GM18517 (cell line): ENCODE data around the gene PRR5L.

Experiments
- ATAC-seq: cut with Tn5 transposase; IDR thresholded peaks from one replicate; pipeline ENCODE4 v1.9.1; 2021; ENCODE audit warnings: mild to moderate bottlenecking, moderate library complexity; ENCODE audit not compliant: unreplicated experiment

The PRR5L gene

DNA sequence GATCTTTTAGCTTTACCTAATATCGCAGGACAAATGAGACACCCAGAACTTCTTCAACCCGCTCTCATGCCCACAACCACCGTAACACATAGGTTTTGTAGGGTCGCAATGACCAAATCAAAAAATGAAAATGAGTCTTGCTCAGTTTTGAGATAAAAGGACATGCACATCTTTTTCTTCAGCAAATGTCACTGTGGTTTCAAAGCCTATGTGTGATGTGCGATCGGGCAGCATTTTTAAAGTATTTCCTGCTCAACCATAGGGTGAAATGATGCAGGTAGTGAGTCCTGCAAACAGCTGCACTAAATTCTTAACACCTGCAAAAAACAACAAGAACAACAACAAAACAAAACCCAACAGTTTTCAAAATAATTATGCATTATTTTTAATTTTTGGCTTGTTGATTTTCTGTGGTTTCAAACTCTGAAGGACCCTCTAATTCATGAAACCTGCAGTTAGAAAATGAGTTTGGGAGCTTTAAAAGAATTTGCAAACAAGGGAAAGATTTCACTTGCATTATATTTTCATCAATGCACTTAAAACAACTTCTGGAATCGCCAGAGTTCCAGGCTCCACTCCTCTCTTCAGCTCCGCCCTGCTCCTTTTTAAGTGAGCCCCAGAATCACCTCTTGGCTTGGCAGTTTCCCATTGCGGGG, 79.4 kb downstream of the PRR5L start:
- ATAC-seq = no peak

GRCh38 chr11:36376009-36376887, 80.2 kb downstream of the PRR5L start:
- ATAC-seq = no peak

GRCh38 chr11:36376888-36377758, 81.0 kb downstream of the PRR5L start:
- ATAC-seq = no peak

- ATAC-seq = no peak
Observed at GRCh38 chr11:36377759-36378564, 81.9 kb downstream of the PRR5L start.

DNA sequence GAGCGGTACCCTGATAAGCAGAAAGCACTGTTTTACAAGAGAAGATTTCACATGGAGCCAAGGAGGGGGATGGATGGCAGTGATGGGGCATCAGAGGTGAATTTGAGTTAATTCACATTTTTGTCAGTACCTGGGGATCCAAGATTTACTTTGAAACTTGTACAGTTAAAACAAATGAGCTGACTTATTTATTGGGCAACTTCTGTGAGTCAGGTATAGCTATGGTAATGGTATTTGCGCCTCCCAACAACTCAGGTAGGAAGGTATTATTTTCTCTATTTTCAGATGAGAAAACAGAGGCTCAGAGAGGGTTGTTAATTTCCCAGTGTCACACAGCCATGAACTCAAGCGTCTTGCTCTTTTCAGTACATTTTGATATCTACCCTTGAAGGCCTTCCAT, 83.6 kb downstream of the PRR5L start:
- no peak for ATAC-seq

DNA sequence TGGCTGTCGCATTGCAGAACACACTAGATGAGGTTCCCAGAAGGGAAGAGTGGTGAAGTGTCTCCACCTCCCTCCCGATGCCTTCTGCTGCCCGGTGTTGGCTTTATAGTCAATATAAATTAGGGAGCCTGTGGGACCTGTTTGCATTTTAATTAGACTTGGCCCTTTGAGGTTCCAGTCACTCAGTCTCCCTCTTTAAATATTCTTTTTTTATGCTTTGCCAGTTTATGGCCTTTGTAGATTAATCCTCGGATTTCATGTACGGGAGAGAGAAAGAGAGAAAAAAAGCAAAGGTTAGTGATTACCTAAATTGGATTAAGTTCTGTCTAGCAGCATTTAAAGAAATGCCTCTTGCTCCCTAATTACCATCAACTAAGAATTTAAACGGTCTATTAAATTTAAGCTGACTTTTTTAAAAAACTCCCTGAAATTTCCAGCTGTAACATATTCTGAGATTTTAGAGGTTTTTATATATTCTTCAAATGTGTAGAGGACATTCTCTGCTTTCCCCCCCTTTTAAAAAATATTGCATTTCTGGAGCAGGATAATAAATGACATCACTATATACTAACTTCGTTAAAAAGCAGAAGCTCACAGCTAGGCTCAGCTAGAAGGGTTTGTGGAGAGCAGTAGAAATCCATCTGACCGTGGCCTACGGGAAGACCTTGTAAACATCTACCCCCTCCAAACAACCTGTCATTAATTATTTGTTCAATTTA, 84.4 kb downstream of the PRR5L start:
- ATAC-seq = no peak

GRCh38 chr11:36381015-36381360, 84.9 kb downstream of the PRR5L start:
- no peak for ATAC-seq

DNA sequence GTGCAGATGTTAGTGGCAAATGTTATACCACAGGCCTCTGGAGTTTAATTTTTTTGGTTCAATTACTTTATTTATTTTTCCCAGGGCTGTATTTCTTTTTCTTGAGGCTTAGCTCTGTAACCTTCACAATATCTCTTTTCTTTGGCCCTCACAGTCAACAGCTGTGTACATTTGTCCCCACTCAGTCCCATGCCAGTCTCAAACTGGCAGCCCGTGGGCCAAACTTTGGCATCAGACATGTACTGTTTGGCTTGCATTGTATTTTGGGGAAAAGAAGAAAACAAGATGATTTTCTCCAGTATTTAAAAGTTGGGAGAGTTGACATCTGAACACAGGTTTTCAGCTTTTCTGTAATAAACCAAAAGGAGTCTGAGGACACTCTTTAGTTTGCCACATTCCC, 87.1 kb downstream of the PRR5L start:
- no peak for ATAC-seq

DNA sequence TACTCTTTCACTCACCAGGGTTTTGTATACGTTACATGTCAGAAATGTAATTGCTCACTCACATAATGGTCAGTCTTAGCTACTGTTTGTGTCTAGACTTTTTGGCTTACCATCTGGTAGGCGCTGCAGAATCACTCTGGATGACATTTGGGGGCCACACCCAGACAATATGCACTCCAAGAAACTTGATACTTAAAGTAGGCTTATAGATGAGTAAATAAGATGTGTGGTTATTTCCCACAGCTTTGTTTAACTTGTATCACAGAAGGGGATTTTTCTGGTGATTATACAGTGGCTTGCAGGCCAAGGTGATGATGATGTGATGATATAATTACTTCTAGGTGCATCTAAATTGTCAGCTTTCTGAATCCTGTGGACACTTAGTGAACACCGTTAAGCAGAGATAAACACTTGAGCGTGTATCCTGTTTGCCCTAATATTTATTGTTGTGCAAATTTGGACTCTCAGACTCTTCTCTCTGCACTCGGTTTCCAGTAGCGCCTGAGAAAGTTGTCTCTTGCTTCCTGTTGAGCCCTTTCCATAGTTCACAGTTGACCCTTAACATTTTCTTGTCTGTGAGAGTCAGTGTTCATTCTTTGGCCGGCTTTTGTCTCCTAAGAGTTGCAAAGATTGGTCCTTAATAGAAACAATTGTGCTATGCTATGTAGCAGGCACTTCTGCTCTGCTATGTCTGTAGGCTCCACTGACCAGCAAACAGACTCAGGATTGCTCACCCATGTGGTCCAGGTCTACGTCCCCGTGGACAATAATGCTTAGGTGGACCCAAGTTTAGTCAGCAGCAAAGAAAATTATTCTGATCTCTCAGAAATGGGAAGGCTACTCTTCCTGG, 89.3 kb downstream of the PRR5L start:
- ATAC-seq = no peak

DNA sequence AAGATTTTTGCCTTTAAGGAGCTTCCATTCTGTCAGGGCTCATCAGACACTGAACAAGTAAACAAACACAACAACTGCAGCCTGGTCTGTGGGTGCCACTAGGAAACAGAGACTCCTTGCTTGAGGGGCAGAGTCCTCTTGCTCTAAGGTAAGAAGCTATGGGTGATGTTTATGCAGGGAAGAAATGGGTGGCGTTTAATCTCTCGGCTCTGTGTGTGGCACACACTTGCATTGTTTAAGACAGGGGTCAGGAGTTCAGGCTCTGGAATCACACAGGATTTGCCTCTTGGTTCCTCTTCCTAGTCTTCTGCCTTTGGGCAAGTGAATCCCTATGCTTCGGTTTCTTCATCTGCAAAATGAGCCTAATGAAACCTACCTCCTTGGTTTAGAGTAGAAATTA, 90.3 kb downstream of the PRR5L start:
- no peak for ATAC-seq

GRCh38 chr11:36388071-36388470, 92.0 kb downstream of the PRR5L start:
- ATAC-seq = no peak

- no peak for ATAC-seq
Observed at GRCh38 chr11:36388951-36389350, 92.9 kb downstream of the PRR5L start.

GRCh38 chr11:36389811-36390210, 93.7 kb downstream of the PRR5L start:
- ATAC-seq = no peak

- ATAC-seq = no peak
Observed at GRCh38 chr11:36390963-36391471, 94.9 kb downstream of the PRR5L start.

- no peak for ATAC-seq
Observed at GRCh38 chr11:36392196-36392595, 96.1 kb downstream of the PRR5L start.

- ATAC-seq = no peak
Observed at GRCh38 chr11:36394056-36394455, 98.0 kb downstream of the PRR5L start.

DNA sequence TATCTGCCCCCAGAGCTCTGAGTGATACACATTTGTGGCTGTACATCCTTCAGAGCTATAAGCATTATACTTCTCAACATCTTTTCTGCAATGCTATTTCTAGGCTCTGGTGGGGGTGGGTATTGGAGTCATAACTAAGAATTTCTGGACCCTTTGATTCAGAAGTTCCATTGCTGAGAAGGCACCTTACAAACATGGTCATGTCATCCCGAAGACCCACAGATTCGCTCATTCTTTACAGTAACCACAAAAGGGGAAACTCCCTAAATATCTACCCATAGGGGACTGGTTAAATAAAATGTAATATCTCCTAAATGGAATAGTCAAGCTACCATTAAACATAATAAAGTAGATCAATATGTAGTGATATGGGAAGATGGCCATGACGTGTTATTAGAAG, 98.8 kb downstream of the PRR5L start:
- ATAC-seq = no peak

DNA sequence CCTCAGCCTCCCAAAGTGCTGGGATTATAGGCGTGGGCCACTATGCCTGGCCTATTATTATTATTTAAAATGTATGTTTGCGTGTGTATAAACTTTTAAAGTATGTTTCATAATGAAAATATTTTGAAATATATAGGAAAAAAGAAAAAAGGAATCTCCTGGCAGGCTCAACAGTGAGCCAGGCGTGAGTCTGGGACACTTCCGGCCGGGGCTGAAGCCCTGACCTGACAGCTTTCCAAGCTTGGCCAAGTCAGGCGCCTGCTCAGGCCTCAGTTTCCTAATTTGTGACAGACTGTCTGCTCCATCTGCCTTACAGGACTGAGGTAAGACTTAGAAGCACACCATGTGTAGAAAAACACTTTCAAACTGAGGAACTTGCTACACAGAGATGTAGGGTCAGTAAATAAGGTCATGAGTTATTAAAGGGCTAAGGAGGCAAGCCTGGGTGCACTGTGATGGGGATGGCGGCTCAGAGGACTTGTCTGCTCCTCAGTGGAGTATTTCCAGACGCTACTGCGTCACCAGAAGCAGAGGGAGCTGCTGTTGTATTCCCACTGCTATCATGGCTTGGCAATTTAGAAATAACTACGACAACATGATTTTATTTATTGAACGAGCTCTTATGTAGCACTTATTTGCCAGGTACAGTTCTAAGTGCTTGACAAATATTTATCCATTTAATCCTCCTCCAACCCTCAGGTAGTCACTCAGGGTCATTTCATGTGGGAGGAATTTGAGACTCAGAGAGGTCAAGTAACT, 100.1 kb downstream of the PRR5L start:
- no peak for ATAC-seq
